Chondrocyte (in vitro differentiated cells): ENCODE results near the gene CCNF. TPM values are rescaled to one million over a fixed set of nuclear protein-coding genes. Genes with fewer than 3 reads are reported as not detected.
A peak's percentile ranks its signal among the peaks of the same experiment; 100 is the strongest.

ENCODE experiments used
- DNase-seq: peaks from one replicate; pipeline ENCODE4 v3.0.0; 2021; ENCODE audit warnings: mixed read lengths, low spot score
- H3K27ac Mint-ChIP-seq: one replicate; pipeline ENCODE4 v1.8.0; 2021; ENCODE audit warnings: mild to moderate bottlenecking, moderate library complexity, mixed read lengths; ENCODE audit not compliant: unreplicated experiment
- H3K27me3 Mint-ChIP-seq: 2 replicates; pipeline ENCODE4 v1.8.0; 2021; ENCODE audit warnings: low read depth, mixed read lengths
- H3K36me3 Mint-ChIP-seq: 2 replicates; pipeline ENCODE4 v1.8.0; 2021; ENCODE audit warnings: low read depth, mixed read lengths
- H3K4me1 Mint-ChIP-seq: 2 replicates; pipeline ENCODE4 v1.8.0; 2021; ENCODE audit warnings: low read depth, mild to moderate bottlenecking, mixed read lengths
- H3K4me3 Mint-ChIP-seq: one replicate; pipeline ENCODE4 v1.8.0; 2021; ENCODE audit warnings: mild to moderate bottlenecking, moderate library complexity, mixed read lengths; ENCODE audit not compliant: unreplicated experiment
- H3K9me3 Mint-ChIP-seq: 2 replicates; pipeline ENCODE4 v1.8.0; 2021; ENCODE audit warnings: low read depth, mixed read lengths
- total RNA-seq: library from RNA; stranded (reverse); gene quantifications from 3 replicates; pipeline ENCODE4 v1.2.1, GENCODE V29; 2021
- TF ChIP-seq, protein P1 (sequence below): fragments of 200-600 bp; sonication (generic); IDR thresholded peaks from 2 replicates; pipeline ENCODE4 v1.5.0; 2021; ENCODE audit warnings: antibody characterized with exemption, mild to moderate bottlenecking, moderate library complexity

CCNF gene
- total RNA-seq, 1 donor from 2014 or later = 7.6 TPM

DNA sequence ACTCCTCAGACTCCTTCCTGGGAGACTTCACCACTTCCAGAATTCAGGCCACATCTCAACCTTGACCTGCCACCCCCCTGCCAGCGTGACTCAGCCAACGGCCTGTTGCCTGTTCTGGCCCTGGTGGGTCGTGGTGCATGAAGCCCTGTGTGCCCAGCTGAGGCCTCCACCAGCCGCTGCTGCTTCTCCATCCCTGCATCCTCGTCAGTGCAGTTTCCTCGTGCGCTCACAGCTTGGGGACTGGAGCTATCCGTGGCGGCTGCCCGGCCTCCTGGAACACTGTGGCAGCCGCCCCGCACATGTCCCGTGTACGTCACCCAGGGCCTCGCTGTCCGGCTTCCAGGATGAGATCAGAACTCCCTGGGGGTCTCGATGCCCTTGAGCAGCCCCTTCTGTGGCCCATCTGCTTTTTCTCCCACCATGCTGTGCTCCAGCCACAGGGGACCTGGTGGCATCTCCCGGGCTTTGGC lies 22.6 kb downstream of the CCNF start:
- no peak overlapping the region for H3K27ac Mint-ChIP-seq
- H3K4me1 Mint-ChIP-seq = no peaks in the 10 kb centered on the region
- no peaks in the 10 kb centered on the region for H3K9me3 Mint-ChIP-seq
- no peaks in the 10 kb centered on the region for H3K27me3 Mint-ChIP-seq
- TF ChIP-seq, protein P1, sequence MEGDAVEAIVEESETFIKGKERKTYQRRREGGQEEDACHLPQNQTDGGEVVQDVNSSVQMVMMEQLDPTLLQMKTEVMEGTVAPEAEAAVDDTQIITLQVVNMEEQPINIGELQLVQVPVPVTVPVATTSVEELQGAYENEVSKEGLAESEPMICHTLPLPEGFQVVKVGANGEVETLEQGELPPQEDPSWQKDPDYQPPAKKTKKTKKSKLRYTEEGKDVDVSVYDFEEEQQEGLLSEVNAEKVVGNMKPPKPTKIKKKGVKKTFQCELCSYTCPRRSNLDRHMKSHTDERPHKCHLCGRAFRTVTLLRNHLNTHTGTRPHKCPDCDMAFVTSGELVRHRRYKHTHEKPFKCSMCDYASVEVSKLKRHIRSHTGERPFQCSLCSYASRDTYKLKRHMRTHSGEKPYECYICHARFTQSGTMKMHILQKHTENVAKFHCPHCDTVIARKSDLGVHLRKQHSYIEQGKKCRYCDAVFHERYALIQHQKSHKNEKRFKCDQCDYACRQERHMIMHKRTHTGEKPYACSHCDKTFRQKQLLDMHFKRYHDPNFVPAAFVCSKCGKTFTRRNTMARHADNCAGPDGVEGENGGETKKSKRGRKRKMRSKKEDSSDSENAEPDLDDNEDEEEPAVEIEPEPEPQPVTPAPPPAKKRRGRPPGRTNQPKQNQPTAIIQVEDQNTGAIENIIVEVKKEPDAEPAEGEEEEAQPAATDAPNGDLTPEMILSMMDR = no peak
- DNase-seq = peak; percentile 81
- no peak overlapping the region for H3K4me3 Mint-ChIP-seq
- H3K36me3 Mint-ChIP-seq = peaks cover 7% of the 10 kb centered on the region

DNA sequence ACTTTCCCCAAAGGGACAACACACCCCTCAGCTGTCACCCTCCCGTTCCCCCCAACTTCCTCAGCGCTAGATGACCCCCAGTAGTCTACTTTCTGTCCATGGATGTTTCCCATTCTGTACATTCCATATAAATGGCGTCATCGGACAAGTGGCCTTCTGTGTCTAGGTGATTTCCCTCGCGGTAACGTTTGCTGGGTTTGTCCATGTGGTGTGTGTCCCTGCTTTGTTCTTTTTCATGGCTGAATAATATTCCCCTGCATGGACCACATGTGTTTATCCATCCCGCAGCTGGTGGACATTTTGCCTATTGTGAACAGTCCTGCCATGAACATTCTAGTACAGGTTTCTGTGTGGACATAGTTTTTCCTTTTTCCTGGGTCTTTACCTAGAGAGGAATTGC lies 23.4 kb downstream of the CCNF start:
- no peak for DNase-seq
- Mint-ChIP-seq H3K27ac (no peak overlapping the region), H3K4me3 (no peak overlapping the region), H3K4me1 (no peaks in the 10 kb centered on the region), H3K36me3 (peaks cover 7% of the 10 kb centered on the region), H3K9me3 (no peaks in the 10 kb centered on the region), H3K27me3 (no peaks in the 10 kb centered on the region)
- TF ChIP-seq, protein P1 = no peak

DNA sequence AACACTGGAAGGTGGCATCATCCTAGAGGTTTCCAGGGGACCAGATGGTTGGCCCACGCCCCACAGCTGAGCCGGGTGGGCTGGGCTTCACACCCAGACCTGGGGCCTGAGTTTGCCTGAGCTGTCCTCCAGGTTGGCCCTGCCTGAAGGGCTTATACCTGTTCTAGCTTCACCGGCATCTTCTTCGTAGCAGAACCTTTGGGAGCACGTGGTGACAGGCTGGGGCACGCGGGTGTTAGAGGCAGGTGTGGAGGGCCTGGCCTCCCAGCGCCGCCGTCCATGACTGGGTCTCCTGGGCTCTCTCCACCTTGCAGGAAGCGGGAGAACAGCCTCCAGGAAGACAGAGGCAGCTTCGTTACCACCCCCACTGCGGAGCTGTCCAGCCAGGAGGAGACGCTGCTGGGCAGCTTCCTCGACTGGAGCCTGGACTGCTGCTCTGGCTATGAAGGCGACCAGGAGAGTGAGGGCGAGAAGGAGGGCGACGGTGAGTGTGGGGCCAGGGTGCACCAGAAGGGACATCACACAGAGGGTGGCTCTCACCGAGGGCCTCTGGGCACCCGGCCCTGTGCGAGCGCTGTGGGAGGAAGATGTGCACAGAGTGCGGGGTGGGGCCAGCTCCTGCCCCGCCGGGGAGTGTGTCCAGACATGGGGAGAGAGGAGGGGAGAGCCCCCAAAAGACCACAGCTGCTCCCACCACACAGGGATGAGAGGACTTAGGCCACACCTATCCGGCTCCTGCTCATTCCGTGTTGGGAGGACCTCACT lies 26.0 kb downstream of the CCNF start:
- DNase-seq = peak; percentile 90
- Mint-ChIP-seq H3K27ac (no peak overlapping the region), H3K27me3 (no peaks in the 10 kb centered on the region), H3K9me3 (no peaks in the 10 kb centered on the region), H3K36me3 (peaks cover 5% of the 10 kb centered on the region), H3K4me1 (peaks cover 7% of the 10 kb centered on the region), H3K4me3 (no peak overlapping the region)
- TF ChIP-seq, protein P1 = no peak

DNA sequence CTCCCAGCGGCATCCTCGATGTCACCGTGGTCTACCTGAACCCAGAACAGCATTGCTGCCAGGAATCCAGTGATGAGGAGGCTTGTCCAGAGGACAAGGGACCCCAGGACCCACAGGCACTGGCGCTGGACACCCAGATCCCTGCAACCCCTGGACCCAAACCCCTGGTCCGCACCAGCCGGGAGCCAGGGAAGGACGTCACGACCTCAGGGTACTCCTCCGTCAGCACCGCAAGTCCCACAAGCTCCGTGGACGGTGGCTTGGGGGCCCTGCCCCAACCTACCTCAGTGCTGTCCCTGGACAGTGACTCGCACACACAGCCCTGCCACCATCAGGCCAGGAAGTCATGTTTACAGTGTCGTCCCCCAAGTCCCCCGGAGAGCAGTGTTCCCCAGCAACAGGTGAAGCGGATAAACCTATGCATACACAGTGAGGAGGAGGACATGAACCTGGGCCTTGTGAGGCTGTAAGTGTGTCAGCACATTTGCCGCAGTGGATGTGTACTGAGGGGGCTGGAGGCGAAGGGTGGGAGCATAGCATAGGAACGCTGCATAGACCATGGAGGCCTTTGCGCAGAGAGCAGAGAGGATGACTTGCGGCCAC lies 27.4 kb downstream of the CCNF start:
- Mint-ChIP-seq H3K4me3 (no peak overlapping the region), H3K9me3 (no peaks in the 10 kb centered on the region), H3K4me1 (peaks cover 10% of the 10 kb centered on the region), H3K27me3 (no peaks in the 10 kb centered on the region), H3K27ac (no peak overlapping the region), H3K36me3 (peaks cover 3% of the 10 kb centered on the region)
- TF ChIP-seq, protein P1 = no peak
- DNase-seq = no peak

DNA sequence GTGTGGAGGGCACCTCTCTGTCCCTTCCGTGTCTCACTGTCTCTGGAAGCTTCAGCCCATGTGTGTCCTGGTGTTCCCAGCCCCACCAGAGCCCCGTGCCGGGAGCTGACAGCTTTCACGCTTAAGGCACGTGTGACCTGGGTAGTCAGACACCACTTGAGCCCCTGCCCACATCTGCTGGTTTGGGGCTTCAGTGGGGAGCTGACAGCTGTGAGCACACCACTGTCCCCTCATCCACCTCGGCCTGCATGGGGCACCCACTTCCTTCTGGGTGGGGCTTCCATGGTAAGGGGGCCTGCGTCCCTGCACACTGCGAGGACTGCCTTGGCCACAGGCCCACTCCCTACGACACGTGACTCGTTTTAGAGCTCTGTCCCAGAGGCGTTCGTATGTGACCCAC lies 28.0 kb downstream of the CCNF start:
- DNase-seq = no peak
- no peak overlapping the region for H3K4me3 Mint-ChIP-seq
- no peaks in the 10 kb centered on the region for H3K9me3 Mint-ChIP-seq
- peaks cover 3% of the 10 kb centered on the region for H3K36me3 Mint-ChIP-seq
- H3K27me3 Mint-ChIP-seq = no peaks in the 10 kb centered on the region
- peaks cover 10% of the 10 kb centered on the region for H3K4me1 Mint-ChIP-seq
- TF ChIP-seq, protein P1 = no peak
- H3K27ac Mint-ChIP-seq = no peak overlapping the region
